HL-60 (cell line): ENCODE data around the gene TAF15.

Experiments used
- DNase-seq, 2 experiments: peaks; one replicate each; pipeline ENCODE4 v3.0.0-alpha.2; 2010 to 2020; ENCODE audit warnings: low read depth in 1 of 2, low spot score in 1 of 2
- H3K27ac ChIP-seq: fragments of 250-450 bp; sonication (Bioruptor Pico); replicated peaks from 2 replicates; pipeline ENCODE4 v1.5.1; 2020; ENCODE audit warnings: mild to moderate bottlenecking, moderate library complexity
- H3K27me3 ChIP-seq: fragments of 250-450 bp; sonication (Bioruptor Pico); 2 replicates; pipeline ENCODE4 v1.5.1; 2021; ENCODE audit warnings: mild to moderate bottlenecking, moderate library complexity; ENCODE audit not compliant: insufficient read depth, poor library complexity, severe bottlenecking
- H3K4me3 ChIP-seq: replicated peaks from 2 replicates; pipeline ENCODE4 v1.5.1; 2011; ENCODE audit warnings: mild to moderate bottlenecking, control low read depth, low read length; ENCODE audit not compliant: insufficient read depth
- CTCF ChIP-seq: IDR thresholded peaks from one replicate; pipeline ENCODE4 v1.5.1; 2011; ENCODE audit warnings: low read length, control low read depth, inconsistent platforms; ENCODE audit not compliant: insufficient read depth
- GABPA ChIP-seq: IDR thresholded peaks from 2 replicates; pipeline ENCODE4 v1.6.1; 2012; ENCODE audit warnings: low read depth
- POLR2AphosphoS5 ChIP-seq: IDR thresholded peaks from 2 replicates; pipeline ENCODE4 v1.6.1; 2012; ENCODE audit warnings: low read depth
- REST ChIP-seq: IDR thresholded peaks from 2 replicates; pipeline ENCODE4 v1.6.1; 2012; ENCODE audit warnings: low read depth; ENCODE audit not compliant: insufficient replicate concordance
- SPI1 ChIP-seq: IDR thresholded peaks from 2 replicates; pipeline ENCODE4 v1.6.1; 2012; ENCODE audit warnings: low read depth, mild to moderate bottlenecking, borderline replicate concordance

Gene TAF15

GRCh38 chr17:35804658-35805192, 4.6 kb upstream of the TAF15 start:
- peak; percentile 51 to 83 for DNase-seq
- H3K27me3 ChIP-seq, result no peaks in the 10 kb centered on the region
- H3K27ac ChIP-seq, result no peak overlapping the region
- no peak for TF ChIP-seq SPI1
- peak; percentile 97 for TF ChIP-seq CTCF
- TF ChIP-seq REST, result no peak
- H3K4me3 ChIP-seq, result no peak overlapping the region

- TF ChIP-seq POLR2AphosphoS5 (no peak), REST (no peak), SPI1 (no peak), GABPA (no peak), CTCF (no peak)
- Histone ChIP-seq H3K4me3 (no peak overlapping the region), H3K27me3 (no peaks in the 10 kb centered on the region), H3K27ac (no peak overlapping the region; the same call in 1 of the 2 replicates)
- no peak for DNase-seq
Observed at GRCh38 chr17:35807371-35808144, 1.7 kb upstream of the TAF15 start.

GRCh38 chr17:35808240-35808961, 883 bp upstream of the TAF15 start:
- no peaks in the 10 kb centered on the region for H3K27me3 ChIP-seq
- DNase-seq, result no peak
- peak overlapping the region; percentile 98 for H3K27ac ChIP-seq
- H3K4me3 ChIP-seq, result peak overlapping the region; percentile 36
- TF ChIP-seq POLR2AphosphoS5 (no peak), REST (peak; percentile 31), GABPA (no peak), CTCF (no peak), SPI1 (no peak)
